Measurements from ENCODE around the gene BRPF3. TPM values are rescaled to one million over a fixed set of nuclear protein-coding genes. Genes with fewer than 3 reads are reported as not detected.

Gene BRPF3
- polyA plus RNA-seq, 3 donors = 11.5 to 19.2 (median 13.8) TPM

Other genes with a start within 250 kb of the BRPF3 start
- under 1 TPM in 2 of 3 donors, not detected in 1; 0.05 to 0.43 TPM for gene SLC26A8, start 172.1 kb upstream of the BRPF3 start, polyA plus RNA-seq
- gene MAPK14, start 168.9 kb upstream of the BRPF3 start, polyA plus RNA-seq = 10 to 100 TPM; 12.6 to 32.2 (median 31.1) TPM
- 10 to 100 TPM; 10.6 to 35.1 (median 12.1) TPM for gene MAPK13, start 66.2 kb upstream of the BRPF3 start, polyA plus RNA-seq
- gene PNPLA1, start 73.3 kb downstream of the BRPF3 start, polyA plus RNA-seq = under 1 TPM; 0.02 to 0.22 (median 0.15) TPM
- gene BNIP5, start 140.1 kb downstream of the BRPF3 start, polyA plus RNA-seq = under 1 TPM in 2 of 3 donors, not detected in 1; 0.07 to 0.51 TPM
- gene ETV7, start 190.9 kb downstream of the BRPF3 start, polyA plus RNA-seq = 1 to 10 TPM in 1 of 3 donors, under 1 TPM in 2; 0.55 to 1.0 (median 0.67) TPM
- gene PXT1, start 246.1 kb downstream of the BRPF3 start, polyA plus RNA-seq = under 1 TPM in 1 of 3 donors, not detected in 2; 0.10 TPM
- gene KCTD20, start 246.3 kb downstream of the BRPF3 start, polyA plus RNA-seq = 10 to 100 TPM in 2 of 3 donors, 1 to 10 TPM in 1; 8.5 to 52.6 (median 43.8) TPM

Data from adipose tissue (tissue), 3 donors.